Naive thymus-derived CD4-positive, alpha-beta T cell (primary cell): ENCODE results near the gene MEI1. TPM values are rescaled to one million over a fixed set of nuclear protein-coding genes. Genes with fewer than 3 reads are reported as not detected.

Experiments used
- ATAC-seq: fragments of 150-1000 bp; cut with Tn5 transposase; 2 replicates; pipeline ENCODE4 v1.10.0; 2021; ENCODE audit warnings: mild to moderate bottlenecking, moderate library complexity
- CTCF ChIA-PET: fragments of 350-600 bp; sonication (Branson Sonifier 250); formaldehyde crosslinking; loops from one replicate; lab custom pipeline; 2021; ENCODE audit warnings: antibody characterized with exemption; lab: Charles Lee
- POLR2A ChIA-PET: fragments of 350-600 bp; sonication (Branson Sonifier 250); formaldehyde crosslinking; loops from one replicate; lab custom pipeline; 2021; ENCODE audit warnings: antibody characterized with exemption, inconsistent platforms; lab: Charles Lee
- DNase-seq, 9 donors: peaks; one replicate each; pipeline versions ENCODE4 v3.0.0 to v3.0.0-alpha.2; 2020 to 2022; ENCODE audit warnings: mixed read lengths in 1 of 9
- H3K27ac ChIP-seq: one replicate; pipeline ENCODE4 v1.7.0; 2013; ENCODE audit warnings: mild to moderate bottlenecking, low read depth, low read length, moderate library complexity
- H3K27me3 ChIP-seq, 2 donors: one replicate each; pipeline ENCODE4 v1.7.0; 2013; ENCODE audit warnings: low read length in 2 of 2, mild to moderate bottlenecking in 2 of 2, moderate library complexity in 2 of 2; ENCODE audit not compliant: control insufficient read depth in 2 of 2, insufficient read depth in 2 of 2
- H3K36me3 ChIP-seq, 3 experiments: 1 replicate in 2 of 3; 2 replicates in 1 of 3; pipeline ENCODE4 v1.7.0; 2013; ENCODE audit warnings: low read length in 3 of 3, mild to moderate bottlenecking in 3 of 3, moderate library complexity in 1 of 3; ENCODE audit not compliant: insufficient read depth in 3 of 3, control insufficient read depth in 2 of 3
- H3K4me1 ChIP-seq, 2 donors: one replicate each; pipeline ENCODE4 v1.7.0; 2013; ENCODE audit warnings: low read length in 2 of 2, mild to moderate bottlenecking in 2 of 2, moderate library complexity in 1 of 2; ENCODE audit not compliant: control insufficient read depth in 2 of 2, insufficient read depth in 2 of 2
- H3K4me3 ChIP-seq: 2 replicates; pipeline ENCODE4 v1.7.0; 2013; ENCODE audit warnings: mild to moderate bottlenecking, low read length
- H3K9me3 ChIP-seq, 3 experiments: 1 replicate in 2 of 3; 2 replicates in 1 of 3; pipeline ENCODE4 v1.7.0; 2013; ENCODE audit warnings: low read length in 3 of 3; ENCODE audit not compliant: control insufficient read depth in 2 of 3
- H3K27ac Mint-ChIP-seq, 9 donors: one replicate each; pipeline ENCODE4 v1.8.0; 2020 to 2022; ENCODE audit warnings: mixed read lengths in 9 of 9, mild to moderate bottlenecking in 8 of 9, moderate library complexity in 5 of 9, inconsistent platforms in 2 of 9
- H3K27me3 Mint-ChIP-seq, 5 donors: one replicate each; pipeline ENCODE4 v1.8.0; 2021 to 2022; ENCODE audit warnings: mixed read lengths in 5 of 5, mild to moderate bottlenecking in 1 of 5
- H3K36me3 Mint-ChIP-seq, 5 donors: one replicate each; pipeline ENCODE4 v1.8.0; 2020 to 2022; ENCODE audit warnings: mixed read lengths in 5 of 5, mild to moderate bottlenecking in 3 of 5, inconsistent platforms in 1 of 5
- H3K4me1 Mint-ChIP-seq, 7 donors: one replicate each; pipeline ENCODE4 v1.8.0; 2020 to 2022; ENCODE audit warnings: mixed read lengths in 7 of 7, mild to moderate bottlenecking in 3 of 7, inconsistent platforms in 1 of 7
- H3K4me3 Mint-ChIP-seq, 10 donors: one replicate each; pipeline ENCODE4 v1.8.0; 2020 to 2022; ENCODE audit warnings: mild to moderate bottlenecking in 10 of 10, mixed read lengths in 10 of 10, moderate library complexity in 6 of 10, inconsistent platforms in 2 of 10
- H3K9me3 Mint-ChIP-seq, 11 donors: one replicate each; pipeline ENCODE4 v1.8.0; 2020 to 2022; ENCODE audit warnings: mixed read lengths in 11 of 11, mild to moderate bottlenecking in 4 of 11, inconsistent platforms in 1 of 11, moderate library complexity in 1 of 11
- intact Hi-C, 2 donors: fragments of 100-400 bp; cut with micrococcal nuclease; formaldehyde crosslinking; loops; one replicate each; pipeline ENCODE4 v1.15.1; 2023
- polyA plus RNA-seq, 2 donors: library from polyadenylated mRNA; unstranded; fragments of 300-500 nt; fragmentation: Illumina TruSeq; gene quantifications; one replicate each; pipeline ENCODE4 v1.2.3, GENCODE V29; 2021
- total RNA-seq, 6 experiments: library from RNA in 5 of 6; stranded (reverse) in 5 of 6; gene quantifications; 1 replicate in 5 of 6; 2 replicates in 1 of 6; pipeline ENCODE4 v1.2.3 and lab custom pipeline; 2021 to 2026

Gene MEI1
- total and polyA plus RNA-seq, 7 experiments from 2014 or later = 40.4 to 112 (median 64.7) TPM

DNA sequence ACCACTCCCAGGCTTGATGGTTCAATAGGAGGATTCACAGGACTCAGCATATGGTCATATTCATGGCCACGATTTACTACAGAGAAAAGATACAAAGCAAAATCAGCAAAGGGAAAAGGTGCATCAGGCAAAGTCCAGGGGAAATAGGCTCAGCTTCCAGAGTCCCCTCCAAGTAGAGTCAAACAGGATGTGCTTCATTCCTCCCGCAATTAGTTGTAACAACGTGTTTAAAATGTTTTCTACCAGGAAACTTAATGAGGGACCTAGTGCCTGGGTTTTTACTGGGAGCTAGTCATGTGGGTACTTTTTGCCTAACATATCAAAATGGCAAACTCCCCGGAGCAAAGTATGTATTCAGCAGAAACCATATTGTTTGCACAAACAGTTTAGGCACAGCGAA lies 118.7 kb downstream of the MEI1 start:
- intact Hi-C loops = no loop called here
- peaks cover 0 to 1% (median 0%) of the 10 kb centered on the region in 11 donors for H3K9me3 Mint-ChIP-seq
- no peaks in the 10 kb centered on the region for H3K27me3 Mint-ChIP-seq
- peaks cover 3 to 27% (median 13%) of the 10 kb centered on the region in 3 experiments for H3K36me3 ChIP-seq
- H3K27me3 ChIP-seq = no peaks in the 10 kb centered on the region
- no peak overlapping the region for H3K4me3 ChIP-seq
- no peaks in the 10 kb centered on the region for H3K9me3 ChIP-seq
- no peaks in the 10 kb centered on the region for H3K4me1 ChIP-seq
- H3K27ac ChIP-seq = no peak overlapping the region
- DNase-seq (no peak), ATAC-seq (no peak)
- ChIA-PET POLR2A (interaction anchor here (0.9 to 1.6 kb wide), 2 partner anchors 15 to 17 kb away, joined by 4 to 6 read pairs; partner anchors contain the start of genes CCDC134 and SREBF2), CTCF (interaction anchor here (0.7 to 1.4 kb wide), 2 partner anchors 123 to 836 kb away, joined by 3 to 4 read pairs; no protein-coding TSS in a partner anchor)
- no peak overlapping the region for H3K4me3 Mint-ChIP-seq
- H3K4me1 Mint-ChIP-seq = peaks cover 4 to 25% (median 10%) of the 10 kb centered on the region in 7 donors
- H3K36me3 Mint-ChIP-seq = peaks cover 0 to 19% (median 3%) of the 10 kb centered on the region in 5 donors
- no peak overlapping the region for H3K27ac Mint-ChIP-seq

DNA sequence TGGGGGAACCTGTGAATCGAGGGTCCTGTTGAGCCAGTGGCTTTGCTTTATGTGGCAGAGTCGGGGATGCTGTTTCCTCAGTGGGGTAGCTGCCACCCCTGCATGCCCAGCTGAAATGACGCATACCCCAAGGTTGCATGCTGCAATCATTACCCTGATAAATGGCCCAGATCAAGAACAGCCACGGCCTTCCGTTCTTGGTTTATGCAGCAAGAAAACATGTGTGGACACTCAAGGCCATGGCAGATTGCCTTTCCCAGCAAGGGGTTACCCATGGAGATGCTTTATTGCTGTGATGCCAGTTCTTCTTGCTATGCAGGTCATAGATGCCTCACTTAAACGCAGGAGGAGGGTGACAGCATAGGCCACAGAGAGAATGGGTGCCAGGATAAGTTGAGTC lies 119.3 kb downstream of the MEI1 start:
- ATAC-seq (no peak), DNase-seq (no peak)
- Mint-ChIP-seq H3K4me3 (no peak overlapping the region), H3K27me3 (no peaks in the 10 kb centered on the region), H3K9me3 (peaks cover 0 to 1% (median 0%) of the 10 kb centered on the region in 11 donors), H3K36me3 (peaks cover 0 to 17% (median 3%) of the 10 kb centered on the region in 5 donors), H3K4me1 (peaks cover 5 to 25% (median 15%) of the 10 kb centered on the region in 7 donors), H3K27ac (no peak overlapping the region)
- Histone ChIP-seq H3K4me3 (no peak overlapping the region), H3K27me3 (no peaks in the 10 kb centered on the region), H3K36me3 (peaks cover 0 to 24% (median 11%) of the 10 kb centered on the region in 3 experiments), H3K27ac (no peak overlapping the region), H3K4me1 (no peaks in the 10 kb centered on the region), H3K9me3 (no peaks in the 10 kb centered on the region)
- ChIA-PET POLR2A (interaction anchor here (0.9 to 1.6 kb wide), 3 partner anchors 14 to 37 kb away, joined by 3 to 6 read pairs (median 4); partner anchors contain the start of genes CCDC134 and SREBF2), CTCF (interaction anchor here (0.7 to 1.4 kb wide), 2 partner anchors 122 to 835 kb away, joined by 3 to 4 read pairs; no protein-coding TSS in a partner anchor)
- intact Hi-C loops = no loop called here

- Histone ChIP-seq H3K9me3 (no peaks in the 10 kb centered on the region), H3K4me1 (no peaks in the 10 kb centered on the region), H3K27me3 (no peaks in the 10 kb centered on the region), H3K4me3 (no peak overlapping the region), H3K27ac (no peak overlapping the region), H3K36me3 (peaks cover 0 to 25% (median 7%) of the 10 kb centered on the region in 3 experiments)
- peaks cover 5 to 29% (median 15%) of the 10 kb centered on the region in 7 donors for H3K4me1 Mint-ChIP-seq
- POLR2A ChIA-PET = interaction anchor here (0.9 to 1.6 kb wide), 2 partner anchors 18 to 38 kb away, joined by 3 to 6 read pairs; partner anchors contain the start of gene CCDC134
- DNase-seq (no peak), ATAC-seq (no peak)
- peak overlapping the region in 3 of 9 donors; percentile 15 to 67 (median 67) for H3K27ac Mint-ChIP-seq
- peaks cover 0 to 1% (median 0%) of the 10 kb centered on the region in 11 donors for H3K9me3 Mint-ChIP-seq
- peaks cover 0 to 20% (median 7%) of the 10 kb centered on the region in 5 donors for H3K36me3 Mint-ChIP-seq
- intact Hi-C loops = no loop called here
- no peak overlapping the region for H3K4me3 Mint-ChIP-seq
- H3K27me3 Mint-ChIP-seq = no peaks in the 10 kb centered on the region
- CTCF ChIA-PET = no interaction called here
Observed at GRCh38 chr22:41819257-41819656, 120.0 kb downstream of the MEI1 start.

DNA sequence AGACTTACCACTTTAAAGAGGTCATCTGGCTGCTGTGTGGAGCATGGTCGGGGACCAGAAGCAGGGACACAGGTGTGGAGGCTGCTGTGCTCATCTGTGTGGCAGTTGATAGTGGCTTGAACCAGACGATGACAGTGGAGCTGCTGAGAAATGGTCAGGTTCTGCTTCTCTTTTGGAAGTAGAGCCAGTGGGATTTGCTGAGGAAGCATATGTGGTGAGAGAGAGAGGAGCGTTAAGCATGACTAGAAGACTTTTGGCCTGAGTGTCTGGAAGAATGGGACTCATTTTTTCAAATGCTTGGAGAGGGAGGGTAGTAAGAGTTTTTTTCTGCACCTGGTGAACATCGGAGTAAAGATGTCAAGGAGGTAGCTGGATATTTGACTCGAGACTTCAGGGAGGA lies 121.1 kb downstream of the MEI1 start:
- no peaks in the 10 kb centered on the region for H3K4me1 ChIP-seq
- no peak overlapping the region for H3K4me3 ChIP-seq
- H3K27me3 Mint-ChIP-seq = no peaks in the 10 kb centered on the region
- no peak overlapping the region for H3K27ac ChIP-seq
- POLR2A ChIA-PET = interaction anchor here (0.6 to 2.9 kb wide), 3 partner anchors 11 to 202 kb away, joined by 3 to 11 read pairs (median 4); partner anchors contain the start of gene SREBF2
- CTCF ChIA-PET = interaction anchor here (0.6 kb wide), 1 partner anchor 135 kb away, joined by 4 read pairs; no protein-coding TSS in a partner anchor
- H3K9me3 ChIP-seq = no peaks in the 10 kb centered on the region
- no peak for ATAC-seq
- H3K9me3 Mint-ChIP-seq = peaks cover 0 to 1% (median 0%) of the 10 kb centered on the region in 11 donors
- no peak overlapping the region for H3K4me3 Mint-ChIP-seq
- no peak for DNase-seq
- H3K36me3 ChIP-seq = peaks cover 0 to 27% (median 5%) of the 10 kb centered on the region in 3 experiments
- peaks cover 5 to 30% (median 15%) of the 10 kb centered on the region in 7 donors for H3K4me1 Mint-ChIP-seq
- intact Hi-C loops = no loop called here
- peaks cover 0 to 20% (median 7%) of the 10 kb centered on the region in 5 donors for H3K36me3 Mint-ChIP-seq
- peak overlapping the region in 7 of 9 donors; percentile 6 to 84 (median 46) for H3K27ac Mint-ChIP-seq
- H3K27me3 ChIP-seq = no peaks in the 10 kb centered on the region

GRCh38 chr22:41821471-41822316 lies 122.4 kb downstream of the MEI1 start:
- peaks cover 0 to 20% (median 7%) of the 10 kb centered on the region in 5 donors for H3K36me3 Mint-ChIP-seq
- DNase-seq = no peak
- peaks cover 0 to 29% (median 5%) of the 10 kb centered on the region in 3 experiments for H3K36me3 ChIP-seq
- CTCF ChIA-PET = interaction anchor here (0.6 to 1.9 kb wide), 13 partner anchors 13 to 125 kb away, joined by 3 to 15 read pairs (median 5); partner anchors contain the start of genes CENPM and MEI1
- no peaks in the 10 kb centered on the region for H3K9me3 ChIP-seq
- no peak overlapping the region for H3K4me3 ChIP-seq
- intact Hi-C loops = loop anchor here (1.0 to 2.0 kb wide), 6 partner anchors 12 to 615 kb away; partner anchors contain the start of gene SREBF2 (in 1 of the 2)
- peak overlapping the region; percentile 35 to 90 (median 76) for H3K27ac Mint-ChIP-seq
- H3K27ac ChIP-seq = peak overlapping the region; percentile 4
- H3K4me1 ChIP-seq = no peaks in the 10 kb centered on the region
- H3K4me3 Mint-ChIP-seq = no peak overlapping the region
- H3K27me3 Mint-ChIP-seq = no peaks in the 10 kb centered on the region
- H3K9me3 Mint-ChIP-seq = peaks cover 0 to 1% (median 0%) of the 10 kb centered on the region in 11 donors
- POLR2A ChIA-PET = interaction anchor here (0.6 to 2.9 kb wide), 4 partner anchors 10 to 124 kb away, joined by 3 to 11 read pairs (median 6); partner anchors contain the start of gene SREBF2
- no peak for ATAC-seq
- H3K4me1 Mint-ChIP-seq = peaks cover 5 to 31% (median 15%) of the 10 kb centered on the region in 7 donors
- no peaks in the 10 kb centered on the region for H3K27me3 ChIP-seq
